NCI-H146 treated with DMSO at 0.1 percent for 48 hours (cell line): ENCODE results near the gene TMLHE.
"Not testable (repeated sequence)": the region's sequence is repeated elsewhere in the genome, so short reads cannot be mapped to it uniquely, and the experiment has no call there.

ENCODE experiments used
- DNase-seq: peaks from one replicate; lab custom pipeline; 2025; ENCODE audit not compliant: unreplicated experiment; lab: John Stamatoyannopoulos, UW

The TMLHE gene, protein sequence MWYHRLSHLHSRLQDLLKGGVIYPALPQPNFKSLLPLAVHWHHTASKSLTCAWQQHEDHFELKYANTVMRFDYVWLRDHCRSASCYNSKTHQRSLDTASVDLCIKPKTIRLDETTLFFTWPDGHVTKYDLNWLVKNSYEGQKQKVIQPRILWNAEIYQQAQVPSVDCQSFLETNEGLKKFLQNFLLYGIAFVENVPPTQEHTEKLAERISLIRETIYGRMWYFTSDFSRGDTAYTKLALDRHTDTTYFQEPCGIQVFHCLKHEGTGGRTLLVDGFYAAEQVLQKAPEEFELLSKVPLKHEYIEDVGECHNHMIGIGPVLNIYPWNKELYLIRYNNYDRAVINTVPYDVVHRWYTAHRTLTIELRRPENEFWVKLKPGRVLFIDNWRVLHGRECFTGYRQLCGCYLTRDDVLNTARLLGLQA

DNA sequence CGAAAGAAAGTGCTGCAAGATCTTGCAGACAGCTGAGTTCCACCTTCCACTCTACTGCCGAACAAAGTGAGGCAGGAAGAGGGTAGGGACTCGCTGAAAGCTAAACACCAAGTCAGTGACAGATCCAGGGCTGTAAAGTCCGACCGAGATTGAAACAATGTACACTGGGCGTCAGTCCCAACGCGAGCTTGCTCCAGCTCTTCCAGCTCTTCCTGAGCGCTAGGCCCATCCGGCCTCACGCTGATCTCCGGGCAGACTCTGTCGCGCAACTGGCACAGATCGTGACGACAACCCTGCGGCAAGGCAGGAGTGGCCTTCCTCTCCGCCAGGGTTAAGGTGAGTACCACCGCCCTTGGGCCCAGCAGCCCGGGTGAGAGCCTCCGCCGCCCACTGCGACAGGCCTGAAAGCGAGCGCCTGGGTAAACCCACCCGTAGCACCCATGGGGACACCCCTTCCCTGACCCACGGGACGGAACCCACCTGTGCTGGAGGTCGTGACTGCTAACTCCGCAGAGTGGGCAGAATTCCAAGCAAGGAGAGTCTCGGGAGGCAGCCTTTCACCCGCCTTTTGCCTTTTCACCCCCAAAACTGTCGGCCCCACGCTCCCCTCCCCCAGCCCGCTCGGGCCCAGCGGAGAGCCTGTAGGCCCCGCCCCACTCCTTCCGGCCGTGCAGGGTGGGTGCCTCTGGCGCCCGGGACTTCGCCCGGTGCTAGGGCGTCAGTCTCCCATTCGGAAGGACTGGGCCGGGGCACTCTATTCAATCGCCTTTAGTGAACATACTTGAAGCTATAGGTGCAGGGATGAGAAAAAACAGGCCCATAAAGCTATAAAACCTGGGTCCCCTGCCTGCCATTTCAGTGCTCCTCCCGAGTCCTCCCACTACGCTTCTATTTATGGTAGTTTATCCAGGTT lies at the start of gene TMLHE, which contains the start of gene SPRY3:
TMLHE (minus strand) TSS at position 641 of the 913 bp plus-strand sequence. CDS start 67,676 bp downstream, outside the sequence.
SPRY3 (plus strand) TSS at position 275 of the 913 bp plus-strand sequence.
- DNase-seq: peak; percentile 7

DNA sequence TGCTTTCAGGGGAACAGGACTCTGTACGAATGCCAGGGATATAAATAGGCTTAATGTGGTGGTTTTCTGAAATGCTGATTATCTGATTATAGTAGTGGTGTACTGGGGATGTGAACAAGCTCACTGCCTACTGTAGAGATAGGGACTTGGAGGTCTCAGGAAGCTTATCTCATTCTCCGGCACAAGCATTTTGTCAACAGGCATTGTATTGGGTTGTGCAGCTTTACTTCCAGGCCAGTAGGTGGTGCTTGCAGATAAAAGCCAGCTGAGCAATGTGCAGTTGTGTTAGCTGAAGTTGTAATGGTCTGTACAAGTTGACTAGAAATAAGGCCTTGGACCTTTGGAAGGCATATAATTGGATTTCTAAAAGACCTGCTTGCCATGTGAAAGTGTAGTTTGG lies 49.5 kb upstream of the TMLHE start:
- no peak for DNase-seq

DNA sequence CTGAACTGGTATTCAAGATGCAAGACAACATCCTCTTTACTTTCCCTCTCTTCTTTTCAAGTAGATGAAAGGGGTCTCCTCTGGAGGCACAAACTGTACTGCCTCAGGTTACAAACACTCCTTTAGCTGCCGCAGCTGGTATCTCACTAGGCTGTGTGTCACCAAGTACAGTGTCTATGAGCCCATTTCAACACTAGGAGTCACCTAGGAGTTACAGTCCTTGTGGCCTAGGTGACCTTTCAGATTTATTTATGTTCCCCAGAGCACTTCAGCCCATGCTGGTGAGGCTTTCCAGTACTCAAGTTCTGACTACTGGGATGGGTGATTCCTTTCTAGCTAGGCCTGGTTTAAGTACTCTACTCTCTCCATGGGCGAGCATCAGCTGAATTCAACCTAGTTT lies 32.4 kb upstream of the TMLHE start:
- DNase-seq: no peak

DNA sequence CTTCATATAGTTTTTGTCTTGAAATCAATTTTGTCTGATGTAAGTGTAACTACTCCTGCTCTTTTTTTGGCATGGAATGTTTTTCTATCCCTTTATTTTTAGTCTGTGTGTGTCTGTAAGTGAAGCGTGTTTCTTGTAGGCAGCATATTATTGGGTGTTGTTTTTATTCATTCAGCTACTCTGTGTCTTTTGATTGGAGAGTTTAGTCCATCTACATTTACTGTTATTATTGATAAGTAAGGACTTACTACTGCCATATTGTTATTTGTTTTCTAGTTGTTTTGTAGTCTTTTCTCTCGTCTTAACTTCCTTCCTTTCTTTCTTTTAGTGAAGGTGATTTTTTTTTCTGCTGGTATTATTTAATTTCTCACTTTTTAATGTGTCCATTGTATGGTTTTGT lies 30.5 kb upstream of the TMLHE start:
- no peak for DNase-seq

DNA sequence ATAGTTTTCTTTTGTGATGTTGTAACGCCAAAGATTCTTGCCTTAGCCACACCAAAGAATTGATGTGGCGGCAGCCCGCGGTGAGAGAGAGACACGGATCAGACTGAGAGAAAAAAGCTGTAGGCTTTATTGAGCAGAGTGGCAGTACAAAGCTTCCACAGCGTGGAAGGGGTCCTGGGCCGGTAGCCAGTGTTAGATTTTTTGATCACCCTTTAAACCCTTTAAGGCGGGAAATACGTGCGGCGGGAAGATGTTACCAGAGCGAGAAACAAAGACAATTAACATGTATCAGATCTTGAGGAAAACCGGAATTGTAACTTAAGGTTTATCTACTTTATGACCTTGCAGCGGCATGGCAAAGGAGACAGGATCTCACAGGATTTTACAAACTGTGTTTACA lies 28.6 kb upstream of the TMLHE start:
- not testable (repeated sequence) for DNase-seq

DNA sequence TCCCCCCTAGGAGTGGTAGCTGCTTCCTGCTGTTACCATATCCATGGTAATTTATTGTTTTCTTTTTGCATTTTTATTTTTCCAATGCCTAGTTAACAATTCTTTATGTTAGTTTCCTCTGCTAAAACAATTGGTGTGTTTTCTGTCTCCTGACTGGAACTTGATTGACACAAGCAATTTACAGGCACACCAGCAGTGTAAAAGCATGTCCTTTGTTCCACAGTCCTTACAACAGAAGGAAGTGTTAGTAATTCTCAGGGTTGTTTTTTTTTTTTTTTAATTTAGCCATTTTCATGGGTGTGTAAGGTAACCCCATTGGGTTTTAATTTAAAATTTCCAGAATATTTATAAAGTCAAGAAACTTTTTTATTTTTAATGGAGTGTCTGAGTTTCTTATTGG lies 25.0 kb upstream of the TMLHE start:
- no peak for DNase-seq

DNA sequence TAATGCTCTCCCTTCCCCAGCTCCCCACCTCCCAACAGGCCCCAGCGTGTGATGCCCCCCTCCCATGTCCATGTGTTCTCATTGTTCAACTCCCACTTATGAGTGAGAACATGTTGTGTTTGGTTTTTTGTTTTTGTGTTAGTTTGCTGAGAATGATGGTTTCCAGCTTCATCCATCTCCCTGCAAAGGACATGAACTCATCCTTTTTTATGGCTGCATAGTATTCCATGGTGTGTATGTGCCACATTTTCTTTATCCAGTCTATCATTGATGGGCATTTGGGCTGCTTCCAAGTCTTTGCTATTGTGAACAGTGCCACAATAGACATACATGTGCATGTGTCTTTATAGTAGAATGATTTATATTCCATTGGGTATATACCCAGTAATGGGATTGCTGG lies 22.3 kb upstream of the TMLHE start:
- not testable (repeated sequence) for DNase-seq

DNA sequence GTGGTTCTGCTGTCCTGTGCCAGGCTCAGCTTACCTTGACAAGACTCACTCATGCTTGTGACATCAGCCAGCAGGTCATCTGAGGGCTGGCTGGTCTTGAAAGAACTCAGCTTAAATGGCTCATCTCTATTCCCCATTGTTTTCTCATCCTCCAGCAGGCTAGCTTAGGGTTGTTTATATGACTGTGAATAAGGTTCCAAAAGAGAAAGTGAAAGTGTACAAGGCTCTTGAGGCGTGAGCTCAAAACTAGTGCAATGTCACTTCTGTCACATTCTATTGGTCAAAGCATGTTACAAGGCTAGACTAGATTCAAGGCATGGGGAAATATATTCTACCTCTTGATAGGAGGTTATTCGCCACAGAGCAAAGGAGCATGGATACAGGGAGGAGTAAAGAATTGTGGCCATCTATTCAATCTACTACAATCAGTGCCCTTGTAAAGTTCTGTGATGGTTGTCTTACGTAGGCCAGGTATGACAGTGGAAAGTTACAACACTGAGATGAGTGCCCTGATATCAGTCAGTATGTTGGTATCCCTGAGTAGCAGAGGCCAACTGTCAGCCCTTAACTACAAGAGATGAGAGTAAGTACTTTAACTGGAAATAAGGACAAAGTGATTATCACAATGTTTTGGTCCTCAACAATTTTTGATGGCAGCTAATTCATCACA lies 19.8 kb upstream of the TMLHE start:
- DNase-seq: no peak

DNA sequence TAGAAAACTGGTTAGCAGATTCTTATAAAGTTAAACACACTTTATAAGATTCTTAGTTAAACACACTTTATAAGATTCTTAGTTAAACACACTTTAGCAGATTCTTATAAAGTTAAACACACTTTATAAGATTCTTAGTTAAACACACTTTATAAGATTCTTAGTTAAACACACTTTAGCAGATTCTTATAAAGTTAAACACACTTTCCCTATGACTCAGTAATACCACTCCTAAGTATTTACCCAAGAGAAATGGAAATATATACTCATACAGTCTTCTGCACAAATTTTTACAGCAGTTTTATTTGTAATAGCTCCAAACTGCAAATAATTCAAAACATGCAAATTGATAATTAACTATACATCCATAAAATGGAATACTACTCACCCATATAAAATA lies 7.4 kb upstream of the TMLHE start:
- not testable (repeated sequence) for DNase-seq

DNA sequence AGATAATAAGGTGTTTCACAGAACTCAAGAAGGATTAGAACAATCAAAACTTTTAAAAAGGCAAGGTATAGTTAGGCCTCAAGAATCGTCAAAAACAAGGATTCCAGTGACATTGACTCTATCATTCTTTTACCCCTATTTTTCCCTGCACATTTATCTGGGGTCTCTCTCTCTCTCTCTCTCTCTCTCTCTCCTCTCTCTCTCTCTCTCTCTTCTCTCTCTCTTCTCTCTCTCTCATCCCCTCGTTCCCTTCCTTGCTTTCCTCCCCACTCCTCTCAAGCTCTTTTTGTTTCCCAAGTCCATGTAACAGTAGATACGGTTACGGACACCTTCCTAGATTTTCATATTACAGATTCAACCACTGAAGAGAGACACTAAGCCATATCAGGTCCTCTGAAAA lies 3.2 kb upstream of the TMLHE start:
- no peak for DNase-seq

DNA sequence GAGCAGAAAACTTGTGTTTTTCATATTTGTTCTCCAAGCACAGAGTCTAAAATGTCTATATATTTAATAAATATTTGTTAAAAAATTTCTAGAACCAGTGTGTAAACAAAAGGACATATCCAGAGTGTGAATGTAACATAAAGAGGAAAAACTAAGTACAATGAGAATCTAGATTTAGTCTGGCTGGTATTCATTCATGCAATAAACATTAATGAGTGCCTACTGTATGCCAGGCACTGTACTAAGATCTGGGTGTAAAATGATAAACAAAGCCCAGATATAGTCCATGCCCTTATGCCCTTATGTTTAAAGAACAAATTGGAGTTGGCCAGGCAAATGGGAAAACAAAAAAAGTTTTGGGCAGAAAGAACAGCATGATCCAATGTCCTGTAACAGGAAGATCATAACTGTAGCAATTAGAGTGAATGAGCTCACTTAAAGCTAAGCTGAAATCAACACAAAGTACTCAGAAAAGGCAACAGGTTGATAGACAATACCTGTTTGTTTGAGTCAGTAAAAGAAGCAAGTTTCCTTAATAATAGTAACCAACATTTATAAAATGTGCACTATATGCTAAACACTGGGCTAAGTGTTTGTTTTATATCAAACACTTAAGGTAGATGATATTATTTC lies 1.3 kb upstream of the TMLHE start:
- no peak for DNase-seq

DNA sequence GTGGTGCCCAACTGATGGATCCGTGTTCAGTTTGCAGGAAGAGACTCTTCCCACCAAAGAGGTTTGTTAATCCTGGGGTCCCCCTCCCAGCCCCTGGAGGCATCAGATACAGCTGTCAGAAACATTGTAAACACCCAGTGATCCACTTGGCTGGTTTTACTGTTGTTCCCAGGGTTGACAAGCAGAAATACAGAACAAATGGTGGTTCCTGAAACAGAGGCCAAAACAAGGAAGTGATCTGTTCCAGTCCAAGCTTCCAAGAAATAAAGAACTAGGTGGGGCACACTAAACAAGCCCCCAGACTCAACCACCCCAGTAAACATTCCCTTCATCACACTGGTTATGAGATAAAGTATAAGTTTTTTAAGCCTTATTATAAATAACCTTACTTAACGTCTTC lies 1.4 kb downstream of the TMLHE start:
- DNase-seq: no peak

DNA sequence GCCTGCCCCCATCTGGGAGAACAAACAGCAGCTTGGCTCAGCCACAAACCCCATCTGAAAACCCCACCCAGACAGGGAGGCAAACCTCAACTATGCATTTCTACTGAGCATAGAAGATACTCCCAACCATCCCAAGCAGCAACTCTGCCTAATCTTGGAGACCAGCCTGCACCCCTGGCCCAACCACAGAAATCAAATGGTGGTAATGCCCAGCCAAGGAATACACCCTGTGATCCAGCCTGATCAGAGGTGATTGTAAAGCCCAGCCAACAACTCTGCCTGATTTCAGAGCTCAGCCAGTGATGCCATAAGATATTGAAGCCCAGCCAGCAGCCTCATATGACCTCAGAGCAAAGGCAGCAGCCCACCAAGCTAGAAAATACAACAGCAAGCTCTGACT lies 19.8 kb downstream of the TMLHE start:
- no peak for DNase-seq

DNA sequence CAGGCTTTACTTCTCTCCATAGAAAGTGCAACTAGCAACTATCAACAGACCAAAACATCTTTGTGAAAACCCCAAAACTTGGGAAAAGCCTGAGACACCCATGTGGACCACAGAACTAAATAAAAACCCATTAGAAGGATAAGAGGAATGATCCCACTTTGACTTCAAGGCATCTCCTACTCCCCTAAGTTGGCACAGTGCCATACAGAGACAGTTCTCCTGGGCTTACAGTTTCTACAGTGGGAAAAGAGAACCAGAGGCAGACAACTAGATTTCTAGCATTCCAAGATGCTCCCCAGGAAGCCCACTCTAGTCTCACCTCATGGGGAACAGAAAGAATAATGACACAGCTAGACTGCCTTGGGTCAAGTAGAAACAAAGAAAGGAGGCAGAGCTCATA lies 20.4 kb downstream of the TMLHE start:
- no peak for DNase-seq

DNA sequence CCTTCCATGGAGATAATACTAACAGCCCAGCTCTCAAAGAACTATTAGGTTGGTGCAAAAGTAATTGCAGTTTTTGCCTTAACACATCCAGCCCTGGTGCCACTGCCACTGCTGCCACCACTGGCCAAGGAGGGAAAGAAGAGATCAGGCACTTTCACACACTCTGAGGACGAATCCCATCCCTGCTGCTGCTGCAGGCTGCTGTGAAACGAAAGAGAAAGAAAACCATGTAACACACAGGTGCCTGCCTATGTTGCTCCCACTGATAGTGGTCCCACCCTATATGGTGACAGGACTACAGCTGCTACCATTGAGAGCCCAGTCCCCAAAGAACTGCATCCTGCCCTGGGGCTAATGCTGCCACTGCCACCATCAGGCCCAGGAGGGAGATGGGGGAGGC lies 35.1 kb downstream of the TMLHE start:
- no peak for DNase-seq

DNA sequence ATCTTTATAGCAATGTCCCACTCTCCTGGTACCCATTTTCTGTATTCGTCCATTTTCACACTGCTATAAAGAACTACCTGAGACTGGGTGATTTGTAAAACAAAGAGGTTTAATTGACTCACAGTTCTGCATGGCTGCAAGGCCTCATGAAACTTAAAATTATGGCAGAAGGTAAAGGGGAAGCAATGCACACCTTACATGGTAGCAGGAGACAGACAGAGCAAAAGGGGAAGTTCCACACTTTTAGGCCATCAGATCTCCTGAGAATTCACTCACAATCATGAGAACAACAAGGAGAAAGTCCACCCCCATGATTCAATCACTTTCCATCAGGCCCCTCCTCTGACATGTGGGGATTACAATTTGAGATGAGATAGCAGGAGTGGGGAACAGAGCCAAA lies 49.7 kb downstream of the TMLHE start:
- no peak for DNase-seq

DNA sequence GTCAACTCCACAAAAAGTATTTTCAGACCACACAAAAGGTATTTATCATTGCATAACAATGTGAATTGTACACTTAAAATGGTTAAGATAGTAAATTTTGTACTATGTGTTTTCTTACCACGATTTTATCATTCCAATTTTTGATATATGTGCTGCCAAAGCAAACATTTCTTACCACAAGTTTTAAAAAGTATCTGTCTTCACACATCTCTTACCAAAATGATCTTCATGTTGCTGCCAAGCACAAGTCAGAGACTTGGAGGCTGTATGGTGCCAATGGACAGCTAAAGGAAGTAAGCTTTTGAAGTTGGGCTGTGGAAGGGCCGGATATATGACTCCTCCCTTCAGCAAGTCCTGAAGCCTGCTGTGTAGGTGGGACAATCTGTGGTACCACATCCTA lies 67.9 kb downstream of the TMLHE start:
- DNase-seq: no peak

DNA sequence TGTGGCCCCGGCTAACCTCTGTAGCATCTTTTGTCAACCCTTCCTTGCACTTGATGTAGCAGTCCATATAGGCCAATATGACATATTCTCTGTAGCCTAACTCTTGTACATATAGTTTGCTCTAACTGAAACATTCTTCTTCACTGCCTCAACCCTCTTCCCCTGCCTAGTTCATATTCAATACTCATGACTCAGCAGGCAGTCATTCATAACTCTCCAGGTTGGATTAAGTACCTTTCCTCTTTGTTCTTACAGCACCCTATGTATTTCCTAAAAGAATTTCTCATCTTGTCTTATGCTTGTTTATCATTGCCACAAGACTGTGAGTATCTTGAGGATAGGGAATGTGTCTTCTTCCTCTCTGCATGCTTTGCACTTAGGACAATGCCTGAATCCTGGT lies 76.9 kb downstream of the TMLHE start:
- DNase-seq: no peak

DNA sequence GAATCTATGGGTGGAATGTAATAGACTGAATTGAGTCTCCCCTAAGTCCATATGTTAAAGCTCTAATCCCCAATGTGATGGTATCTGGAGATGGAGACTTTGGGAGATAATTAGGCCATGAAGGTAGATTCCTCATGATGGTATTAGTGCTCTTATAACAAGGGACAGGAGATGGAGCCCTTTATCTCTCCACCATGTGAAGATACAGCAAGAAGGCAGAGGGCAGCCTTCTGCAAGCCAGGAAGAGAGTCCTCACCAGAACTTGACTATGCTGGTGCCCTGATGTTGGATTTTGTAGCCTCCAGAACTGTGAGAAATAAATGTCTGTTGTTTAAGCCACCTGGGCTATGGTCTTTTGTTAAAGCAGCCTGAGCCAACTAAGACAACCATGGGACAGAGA lies 78.0 kb downstream of the TMLHE start:
- no peak for DNase-seq

DNA sequence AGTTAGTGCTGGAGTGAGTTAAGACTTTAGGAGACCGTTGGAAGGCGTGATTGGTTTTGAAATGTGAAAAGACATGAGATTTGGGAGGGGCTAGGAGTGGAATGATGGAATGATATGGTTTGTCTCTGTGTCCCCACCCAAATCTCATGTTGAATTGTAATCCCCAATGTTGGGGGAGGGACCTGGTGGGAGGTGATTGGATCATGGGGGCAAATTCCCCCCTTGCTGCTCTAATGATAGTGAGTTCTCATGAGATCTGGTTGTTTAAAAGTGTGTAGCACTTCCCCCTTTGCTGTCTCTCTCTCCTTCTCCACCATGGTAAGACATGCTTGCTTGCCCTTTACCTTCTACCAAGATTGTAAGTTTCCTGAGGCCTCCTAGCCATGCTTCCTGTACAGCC lies 85.7 kb downstream of the TMLHE start:
- not testable (repeated sequence) for DNase-seq

DNA sequence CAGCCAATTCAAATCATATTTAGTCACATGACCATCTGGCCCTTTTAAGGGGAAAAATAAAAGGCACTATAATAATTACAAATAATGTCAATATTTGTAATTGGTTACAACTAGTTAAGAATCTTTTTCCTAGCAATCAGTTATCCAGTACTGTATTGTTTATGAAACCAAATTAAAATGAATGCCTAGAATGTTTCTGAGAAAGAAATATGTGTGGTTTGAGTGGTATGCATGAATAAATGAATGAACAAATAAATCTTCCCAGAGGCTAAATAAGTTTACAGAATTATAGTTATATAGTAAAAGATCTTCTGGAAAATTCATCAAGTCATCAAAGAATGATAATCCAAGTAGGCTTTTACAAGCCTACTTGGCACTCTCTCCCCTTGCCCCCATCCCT lies 98.5 kb downstream of the TMLHE start:
- DNase-seq: no peak
